Measurements from ENCODE around the gene ZNF776. TPM values are rescaled to one million over a fixed set of nuclear protein-coding genes. Genes with fewer than 3 reads are reported as not detected.

ZNF776 gene
- total RNA-seq, 1 experiment from 2014 or later: 21.6 TPM

GRCh38 chr19:57759096-57759495, 12.5 kb downstream of the ZNF776 start:
- no peaks in the 10 kb centered on the region for H3K4me1 Mint-ChIP-seq (ENCODE audit: low read depth, unreplicated experiment)
- no peak for TF ChIP-seq CTCF (IDR thresholded peaks at IDR 0.05; ENCODE audit: unreplicated experiment)

GRCh38 chr19:57769345-57770131, 22.9 kb downstream of the ZNF776 start, which contains the start of gene ZNF586:
Gene ZNF586, plus strand, starts transcription at chr19:57769676. Its CDS starts 167 bp downstream, at chr19:57769843.
- H3K27me3 Mint-ChIP-seq (ENCODE audit: unreplicated experiment): no peaks in the 10 kb centered on the region
- intact Hi-C loops (cut with micrococcal nuclease; ENCODE audit: unreplicated experiment): no loop called here
- no peak for TF ChIP-seq CTCF (IDR thresholded peaks at IDR 0.05; ENCODE audit: unreplicated experiment)
- peaks cover 17% of the 10 kb centered on the region for H3K9me3 Mint-ChIP-seq (ENCODE audit: low read depth, unreplicated experiment)
- BruUV-seq (replicated peaks): no TSS peak
- H3K27ac Mint-ChIP-seq (ENCODE audit: unreplicated experiment): peak within 1 kb of the TSS; percentile 84
- CTCF ChIA-PET: interaction anchor here (0.7 kb wide), 2 partner anchors 292 to 423 kb away, joined by 3 read pairs; partner anchors contain the start of gene ZNF772
- DNase-seq: peak; percentile 91
- H3K4me3 Mint-ChIP-seq (ENCODE audit: low read depth, unreplicated experiment): peak within 1 kb of the TSS; percentile 95
- H3K36me3 Mint-ChIP-seq (ENCODE audit: insufficient read depth, unreplicated experiment): peaks cover 49% of the 10 kb centered on the region
- H3K4me1 Mint-ChIP-seq (ENCODE audit: low read depth, unreplicated experiment): no peaks in the 10 kb centered on the region

More at GRCh38 chr19:57759096-57759495, 12.5 kb downstream of the ZNF776 start:
- H3K4me3 Mint-ChIP-seq (ENCODE audit: low read depth, unreplicated experiment): no peak overlapping the region
- CTCF ChIA-PET: no interaction called here
- DNase-seq: no peak
- H3K27me3 Mint-ChIP-seq (ENCODE audit: unreplicated experiment): no peaks in the 10 kb centered on the region
- no TSS peak for BruUV-seq (replicated peaks)
- peaks cover 27% of the 10 kb centered on the region for H3K36me3 Mint-ChIP-seq (ENCODE audit: insufficient read depth, unreplicated experiment)
- intact Hi-C loops (cut with micrococcal nuclease; ENCODE audit: unreplicated experiment): no loop called here
- H3K27ac Mint-ChIP-seq (ENCODE audit: unreplicated experiment): no peak overlapping the region
- peaks cover 13% of the 10 kb centered on the region for H3K9me3 Mint-ChIP-seq (ENCODE audit: low read depth, unreplicated experiment)

- CTCF ChIA-PET: no interaction called here
- peaks cover 66% of the 10 kb centered on the region for H3K36me3 Mint-ChIP-seq (ENCODE audit: insufficient read depth, unreplicated experiment)
- no peaks in the 10 kb centered on the region for H3K4me1 Mint-ChIP-seq (ENCODE audit: low read depth, unreplicated experiment)
- DNase-seq: no peak
- BruUV-seq (replicated peaks): no TSS peak
- no peak overlapping the region for H3K4me3 Mint-ChIP-seq (ENCODE audit: low read depth, unreplicated experiment)
- intact Hi-C loops (cut with micrococcal nuclease; ENCODE audit: unreplicated experiment): no loop called here
- peak overlapping the region; percentile 15 for H3K27ac Mint-ChIP-seq (ENCODE audit: unreplicated experiment)
- no peak for TF ChIP-seq CTCF (IDR thresholded peaks at IDR 0.05; ENCODE audit: unreplicated experiment)
- peaks cover 20% of the 10 kb centered on the region for H3K9me3 Mint-ChIP-seq (ENCODE audit: low read depth, unreplicated experiment)
- no peaks in the 10 kb centered on the region for H3K27me3 Mint-ChIP-seq (ENCODE audit: unreplicated experiment)
Observed at GRCh38 chr19:57771417-57771816, 24.8 kb downstream of the ZNF776 start.

- CTCF ChIA-PET: no interaction called here
- H3K36me3 Mint-ChIP-seq (ENCODE audit: insufficient read depth, unreplicated experiment): peaks cover 86% of the 10 kb centered on the region
- intact Hi-C loops (cut with micrococcal nuclease; ENCODE audit: unreplicated experiment): no loop called here
Observed at GRCh38 chr19:57773488-57773887, 26.9 kb downstream of the ZNF776 start.

More at GRCh38 chr19:57773488-57773887, 26.9 kb downstream of the ZNF776 start:
- Mint-ChIP-seq H3K9me3 (ENCODE audit: low read depth, unreplicated experiment) (peaks cover 24% of the 10 kb centered on the region), H3K4me3 (ENCODE audit: low read depth, unreplicated experiment) (no peak overlapping the region), H3K4me1 (ENCODE audit: low read depth, unreplicated experiment) (no peaks in the 10 kb centered on the region), H3K27me3 (ENCODE audit: unreplicated experiment) (no peaks in the 10 kb centered on the region), H3K27ac (ENCODE audit: unreplicated experiment) (peak overlapping the region; percentile 73)
- no peak for DNase-seq
- BruUV-seq (replicated peaks): no TSS peak
- no peak for TF ChIP-seq CTCF (IDR thresholded peaks at IDR 0.05; ENCODE audit: unreplicated experiment)

Measured in Calu3 (cell line).